HCT116 (cell line): ENCODE measurements around the gene SCN3B. TPM values are rescaled to one million over a fixed set of nuclear protein-coding genes. Genes with fewer than 3 reads are reported as not detected.

Experiments
- ATAC-seq: fragments of 200-7000 bp; cut with Tn5 transposase; 2 replicates; pipeline ENCODE4 v1.9.1; 2020; ENCODE audit warnings: mild to moderate bottlenecking, moderate library complexity
- BruUV-seq: library from RNA; stranded (reverse); fragments of 400-500 nt; replicated peaks from 2 replicates; lab custom pipeline; 2021; lab: Mats Ljungman, UMichigan
- CTCF ChIA-PET: fragments of 300-600 bp; sonication (Branson Sonifier 250); formaldehyde crosslinking; loops from one replicate; lab custom pipeline; 2021; ENCODE audit warnings: antibody characterized with exemption; lab: Charles Lee
- POLR2A ChIA-PET: fragments of 300-600, 350-600 bp; sonication (Branson Sonifier 250); formaldehyde crosslinking; loops from one replicate; lab custom pipeline; 2021; ENCODE audit warnings: antibody characterized with exemption; lab: Charles Lee
- RAD21 ChIA-PET, 2 experiments: fragments of 300-600 bp; sonication (Branson Sonifier 250); formaldehyde crosslinking; loops; one replicate each; lab custom pipeline; 2023; ENCODE audit warnings: low total read pairs in 2 of 2; ENCODE audit not compliant: uncharacterized antibody in 2 of 2, unreplicated experiment in 2 of 2, low non-redundant PET in 1 of 2; lab: Charles Lee
- DNase-seq: peaks from one replicate; pipeline ENCODE4 v3.0.0-alpha.2; 2010; ENCODE audit warnings: low read depth, low spot score
- H2AFZ ChIP-seq: fragments of 200-600 bp; shearing (Covaris generic), sonication (generic); 2 replicates; pipeline ENCODE4 v1.6.1; 2017; ENCODE audit warnings: low read depth, mixed run types, mixed read lengths, antibody characterized with exemption, low read length; ENCODE audit not compliant: poor library complexity, severe bottlenecking
- H3K27ac ChIP-seq: 2 replicates; pipeline ENCODE4 v1.5.1; 2012; ENCODE audit warnings: low read depth, low read length
- H3K27me3 ChIP-seq: fragments of 200-600 bp; sonication (generic); 2 replicates; pipeline ENCODE4 v1.6.1; 2016; ENCODE audit warnings: mixed run types, low read length, mixed read lengths; ENCODE audit not compliant: insufficient read depth
- H3K36me3 ChIP-seq, 2 experiments: fragments of 200-500 bp in 1 of 2; fragments of 200-600 bp in 1 of 2; sonication (Bioruptor generic) in 1 of 2; sonication (generic) in 1 of 2; 2 replicates each; pipeline versions ENCODE4 v1.5.1 to v1.6.1; 2014 to 2016; ENCODE audit warnings: low read length in 2 of 2, inconsistent platforms in 1 of 2, mixed read lengths in 1 of 2, mixed run types in 1 of 2; ENCODE audit not compliant: insufficient read depth in 2 of 2, control insufficient read depth in 1 of 2
- H3K4me1 ChIP-seq, 2 experiments: fragments of 200-600 bp in 1 of 2; sonication (generic) in 1 of 2; 2 replicates each; pipeline versions ENCODE4 v1.5.1 to v1.6.1; 2012 to 2017; ENCODE audit warnings: low read length in 2 of 2, inconsistent platforms in 1 of 2, mild to moderate bottlenecking in 1 of 2, mixed read lengths in 1 of 2, mixed run types in 1 of 2, moderate library complexity in 1 of 2; ENCODE audit not compliant: insufficient read depth in 2 of 2, control insufficient read depth in 1 of 2
- H3K4me2 ChIP-seq: fragments of 200-600 bp; sonication (generic); 2 replicates; pipeline ENCODE4 v1.6.1; 2017; ENCODE audit warnings: mixed run types, low read length, mixed read lengths
- H3K4me3 ChIP-seq, 2 experiments: fragments of 200-600 bp in 1 of 2; sonication (generic) in 1 of 2; replicated peaks in 1 of 2; 2 replicates each; pipeline ENCODE4 v1.5.1; 2011 to 2016; ENCODE audit warnings: low read length in 2 of 2, control low read depth in 1 of 2, low read depth in 1 of 2, mild to moderate bottlenecking in 1 of 2, mixed read lengths in 1 of 2, mixed run types in 1 of 2
- H3K79me2 ChIP-seq: fragments of 200-600 bp; sonication (generic); 2 replicates; pipeline ENCODE4 v1.6.1; 2017; ENCODE audit warnings: mild to moderate bottlenecking, mixed run types, low read length, moderate library complexity, mixed read lengths; ENCODE audit not compliant: insufficient read depth
- H3K9ac ChIP-seq: fragments of 200-600 bp; sonication (generic); 2 replicates; pipeline ENCODE4 v1.6.1; 2016; ENCODE audit warnings: low read length, mixed read lengths
- H3K9me2 ChIP-seq: fragments of 200-600 bp; sonication (generic), shearing (Covaris generic); 2 replicates; pipeline ENCODE4 v1.6.1; 2017; ENCODE audit warnings: mixed run types, mild to moderate bottlenecking, moderate library complexity; ENCODE audit not compliant: insufficient read depth
- H3K9me3 ChIP-seq, 2 experiments: fragments of 200-500 bp in 1 of 2; fragments of 200-600 bp in 1 of 2; sonication (Bioruptor generic) in 1 of 2; sonication (generic) in 1 of 2; 2 replicates each; pipeline ENCODE4 v1.6.1; 2014 to 2017; ENCODE audit warnings: low read length in 2 of 2, mixed read lengths in 2 of 2, inconsistent platforms in 1 of 2, low read depth in 1 of 2, mild to moderate bottlenecking in 1 of 2, mixed run types in 1 of 2, moderate library complexity in 1 of 2; ENCODE audit not compliant: control insufficient read depth in 1 of 2, insufficient read depth in 1 of 2
- H4K20me1 ChIP-seq: fragments of 200-600 bp; sonication (generic), shearing (Covaris generic); 2 replicates; pipeline ENCODE4 v1.6.1; 2017; ENCODE audit warnings: mixed run types, mild to moderate bottlenecking, moderate library complexity; ENCODE audit not compliant: insufficient read depth
- CBX3 ChIP-seq: IDR thresholded peaks from 2 replicates; pipeline ENCODE4 v1.6.1; 2012; ENCODE audit warnings: low read depth
- CEBPB ChIP-seq: IDR thresholded peaks from 2 replicates; pipeline ENCODE4 v1.6.1; 2012; ENCODE audit warnings: low read depth
- EGR1 ChIP-seq: IDR thresholded peaks from 2 replicates; pipeline ENCODE4 v1.6.1; 2012; ENCODE audit warnings: low read depth
- EZH2 ChIP-seq: fragments of 200-600 bp; sonication (generic); IDR thresholded peaks from 2 replicates; pipeline ENCODE4 v1.6.1; 2017; ENCODE audit warnings: antibody characterized with exemption, mixed run types
- EZH2phosphoT487 ChIP-seq: fragments of 200-600 bp; IDR thresholded peaks from 2 replicates; pipeline ENCODE4 v1.6.1; 2018; ENCODE audit warnings: antibody characterized with exemption, borderline replicate concordance
- FOSL1 ChIP-seq: IDR thresholded peaks from 2 replicates; pipeline ENCODE4 v1.6.1; 2012; ENCODE audit warnings: low read depth
- JUND ChIP-seq: IDR thresholded peaks from 2 replicates; pipeline ENCODE4 v1.6.1; 2012
- MAX ChIP-seq: IDR thresholded peaks from 2 replicates; pipeline ENCODE4 v1.6.1; 2012
- POLR2AphosphoS5 ChIP-seq: IDR thresholded peaks from 2 replicates; pipeline ENCODE4 v1.6.1; 2011; ENCODE audit warnings: mild to moderate bottlenecking, low read depth, low read length, moderate library complexity
- RAD21 ChIP-seq: IDR thresholded peaks from 2 replicates; pipeline ENCODE4 v1.6.1; 2012; ENCODE audit warnings: low read depth, mild to moderate bottlenecking
- SIN3A ChIP-seq: IDR thresholded peaks from 2 replicates; pipeline ENCODE4 v1.6.1; 2012; ENCODE audit warnings: low read depth
- SRF ChIP-seq: IDR thresholded peaks from 2 replicates; pipeline ENCODE4 v1.6.1; 2012; ENCODE audit warnings: low read depth
- TCF7L2 ChIP-seq: IDR thresholded peaks from 2 replicates; pipeline ENCODE4 v1.7.0; 2011; ENCODE audit warnings: borderline replicate concordance, inconsistent platforms; ENCODE audit not compliant: insufficient read depth, insufficient read length; ENCODE audit errors: extremely low read depth
- ZBTB33 ChIP-seq: IDR thresholded peaks from 2 replicates; pipeline ENCODE4 v1.6.1; 2011; ENCODE audit warnings: mild to moderate bottlenecking, low read length, moderate library complexity; ENCODE audit not compliant: insufficient replicate concordance; ENCODE audit errors: extremely low read depth
- ZFX ChIP-seq: fragments of 450-650 bp; IDR thresholded peaks from 2 replicates; pipeline ENCODE4 v1.6.1; 2017
- ZNF274 ChIP-seq: fragments of 200-500 bp; sonication (Bioruptor generic); IDR thresholded peaks from 2 replicates; pipeline ENCODE4 v1.6.1; 2014; ENCODE audit warnings: mild to moderate bottlenecking, low read depth, low read length, inconsistent platforms
- intact Hi-C: fragments of 100-400 bp; cut with micrococcal nuclease; formaldehyde crosslinking; loops from 2 replicates; pipeline ENCODE4 v1.10.0; 2022
- total RNA-seq: library from RNA; stranded (reverse); gene quantifications from one replicate; pipeline ENCODE4 v1.2.1, GENCODE V29; 2021; ENCODE audit not compliant: unreplicated experiment
- TF ChIP-seq, protein P1 (sequence below): IDR thresholded peaks from 2 replicates; pipeline ENCODE4 v1.6.1; 2012
- TF ChIP-seq, protein P2 (sequence below), 3 experiments: fragments of 200-600 bp in 1 of 3; sonication (generic) in 1 of 3; IDR thresholded peaks in 2 of 3; conservative IDR thresholded peaks in 1 of 3; 2 replicates each; pipeline ENCODE4 v1.5.1; 2012 to 2017; ENCODE audit warnings: low read depth in 2 of 3, low read length in 2 of 3, antibody characterized with exemption in 1 of 3, borderline replicate concordance in 1 of 3, control low read depth in 1 of 3, mild to moderate bottlenecking in 1 of 3, mixed read lengths in 1 of 3, mixed run types in 1 of 3, moderate library complexity in 1 of 3; ENCODE audit not compliant: insufficient read depth in 1 of 3
- TF ChIP-seq, protein P3 (sequence below): IDR thresholded peaks from 2 replicates; pipeline ENCODE4 v1.6.1; 2012; ENCODE audit warnings: low read depth

SCN3B gene
- total RNA-seq, 1 experiment from 2014 or later: 0.05 TPM

GRCh38 chr11:123672568-123672967 lies 18.1 kb upstream of the SCN3B start:
- Histone ChIP-seq H3K4me3 (no peak overlapping the region), H3K9me2 (no peaks in the 10 kb centered on the region), H2AFZ (no peak overlapping the region), H3K36me3 (no peaks in the 10 kb centered on the region), H3K27me3 (peaks cover 49% of the 10 kb centered on the region), H3K4me1 (no peaks in the 10 kb centered on the region), H3K9me3 (no peaks in the 10 kb centered on the region), H3K79me2 (no peaks in the 10 kb centered on the region), H3K9ac (no peak overlapping the region), H3K27ac (no peak overlapping the region), H4K20me1 (no peaks in the 10 kb centered on the region), H3K4me2 (no peak overlapping the region)
- no TSS peak for BruUV-seq
- ChIA-PET CTCF (no interaction called here), RAD21 (no interaction called here), POLR2A (no interaction called here)
- ATAC-seq (no peak), DNase-seq (no peak)
- TF ChIP-seq FOSL1 (no peak), SIN3A (no peak), RAD21 (no peak), CEBPB (no peak), POLR2AphosphoS5 (no peak), ZBTB33 (no peak), SRF (no peak), JUND (no peak), EGR1 (no peak), EZH2 (no peak), MAX (no peak), TCF7L2 (no peak), ZFX (no peak), ZNF274 (no peak), CBX3 (no peak), EZH2phosphoT487 (no peak)
- TF ChIP-seq, protein P1, sequence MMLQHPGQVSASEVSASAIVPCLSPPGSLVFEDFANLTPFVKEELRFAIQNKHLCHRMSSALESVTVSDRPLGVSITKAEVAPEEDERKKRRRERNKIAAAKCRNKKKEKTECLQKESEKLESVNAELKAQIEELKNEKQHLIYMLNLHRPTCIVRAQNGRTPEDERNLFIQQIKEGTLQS: no peak
- TF ChIP-seq, protein P2, sequence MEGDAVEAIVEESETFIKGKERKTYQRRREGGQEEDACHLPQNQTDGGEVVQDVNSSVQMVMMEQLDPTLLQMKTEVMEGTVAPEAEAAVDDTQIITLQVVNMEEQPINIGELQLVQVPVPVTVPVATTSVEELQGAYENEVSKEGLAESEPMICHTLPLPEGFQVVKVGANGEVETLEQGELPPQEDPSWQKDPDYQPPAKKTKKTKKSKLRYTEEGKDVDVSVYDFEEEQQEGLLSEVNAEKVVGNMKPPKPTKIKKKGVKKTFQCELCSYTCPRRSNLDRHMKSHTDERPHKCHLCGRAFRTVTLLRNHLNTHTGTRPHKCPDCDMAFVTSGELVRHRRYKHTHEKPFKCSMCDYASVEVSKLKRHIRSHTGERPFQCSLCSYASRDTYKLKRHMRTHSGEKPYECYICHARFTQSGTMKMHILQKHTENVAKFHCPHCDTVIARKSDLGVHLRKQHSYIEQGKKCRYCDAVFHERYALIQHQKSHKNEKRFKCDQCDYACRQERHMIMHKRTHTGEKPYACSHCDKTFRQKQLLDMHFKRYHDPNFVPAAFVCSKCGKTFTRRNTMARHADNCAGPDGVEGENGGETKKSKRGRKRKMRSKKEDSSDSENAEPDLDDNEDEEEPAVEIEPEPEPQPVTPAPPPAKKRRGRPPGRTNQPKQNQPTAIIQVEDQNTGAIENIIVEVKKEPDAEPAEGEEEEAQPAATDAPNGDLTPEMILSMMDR (IDR thresholded peaks at IDR 0.05 in 2 of 3, conservative IDR thresholded peaks at IDR 0.05 in 1 of 3; ENCODE audit: borderline replicate concordance in 1 of 3, insufficient read depth in 1 of 3, low read depth in 2 of 3, low read length in 2 of 3): no peak
- TF ChIP-seq, protein P3, sequence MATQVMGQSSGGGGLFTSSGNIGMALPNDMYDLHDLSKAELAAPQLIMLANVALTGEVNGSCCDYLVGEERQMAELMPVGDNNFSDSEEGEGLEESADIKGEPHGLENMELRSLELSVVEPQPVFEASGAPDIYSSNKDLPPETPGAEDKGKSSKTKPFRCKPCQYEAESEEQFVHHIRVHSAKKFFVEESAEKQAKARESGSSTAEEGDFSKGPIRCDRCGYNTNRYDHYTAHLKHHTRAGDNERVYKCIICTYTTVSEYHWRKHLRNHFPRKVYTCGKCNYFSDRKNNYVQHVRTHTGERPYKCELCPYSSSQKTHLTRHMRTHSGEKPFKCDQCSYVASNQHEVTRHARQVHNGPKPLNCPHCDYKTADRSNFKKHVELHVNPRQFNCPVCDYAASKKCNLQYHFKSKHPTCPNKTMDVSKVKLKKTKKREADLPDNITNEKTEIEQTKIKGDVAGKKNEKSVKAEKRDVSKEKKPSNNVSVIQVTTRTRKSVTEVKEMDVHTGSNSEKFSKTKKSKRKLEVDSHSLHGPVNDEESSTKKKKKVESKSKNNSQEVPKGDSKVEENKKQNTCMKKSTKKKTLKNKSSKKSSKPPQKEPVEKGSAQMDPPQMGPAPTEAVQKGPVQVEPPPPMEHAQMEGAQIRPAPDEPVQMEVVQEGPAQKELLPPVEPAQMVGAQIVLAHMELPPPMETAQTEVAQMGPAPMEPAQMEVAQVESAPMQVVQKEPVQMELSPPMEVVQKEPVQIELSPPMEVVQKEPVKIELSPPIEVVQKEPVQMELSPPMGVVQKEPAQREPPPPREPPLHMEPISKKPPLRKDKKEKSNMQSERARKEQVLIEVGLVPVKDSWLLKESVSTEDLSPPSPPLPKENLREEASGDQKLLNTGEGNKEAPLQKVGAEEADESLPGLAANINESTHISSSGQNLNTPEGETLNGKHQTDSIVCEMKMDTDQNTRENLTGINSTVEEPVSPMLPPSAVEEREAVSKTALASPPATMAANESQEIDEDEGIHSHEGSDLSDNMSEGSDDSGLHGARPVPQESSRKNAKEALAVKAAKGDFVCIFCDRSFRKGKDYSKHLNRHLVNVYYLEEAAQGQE: no peak
- intact Hi-C loops: no loop called here
